H9 (cell line): Measurements from ENCODE around the gene WHAMM. TPM values are rescaled to one million over a fixed set of nuclear protein-coding genes. Genes with fewer than 3 reads are reported as not detected.

Experiments
- DNase-seq: peaks from one replicate; pipeline ENCODE4 v3.0.0-alpha.2; 2017
- H2AFZ ChIP-seq: one replicate; pipeline ENCODE4 v1.6.1; 2013; ENCODE audit warnings: mild to moderate bottlenecking, low read length, control low read depth, moderate library complexity
- H2AK5ac ChIP-seq: 2 replicates; pipeline ENCODE4 v1.6.1; 2013; ENCODE audit warnings: low read length, control low read depth, mixed read lengths; ENCODE audit not compliant: insufficient read length
- H2BK120ac ChIP-seq: one replicate; pipeline ENCODE4 v1.6.1; 2013; ENCODE audit warnings: low read depth, mild to moderate bottlenecking, low read length, control low read depth, inconsistent platforms; ENCODE audit not compliant: poor library complexity, severe bottlenecking
- H2BK12ac ChIP-seq: 2 replicates; pipeline ENCODE4 v1.6.1; 2013; ENCODE audit warnings: low read length, control low read depth, mixed read lengths, low read depth; ENCODE audit not compliant: insufficient read length
- H2BK15ac ChIP-seq: 2 replicates; pipeline ENCODE4 v1.6.1; 2013; ENCODE audit warnings: low read depth, low read length, control low read depth
- H2BK20ac ChIP-seq: one replicate; pipeline ENCODE4 v1.6.1; 2013; ENCODE audit warnings: low read depth, mild to moderate bottlenecking, low read length, control low read depth, inconsistent platforms; ENCODE audit not compliant: poor library complexity, severe bottlenecking
- H2BK5ac ChIP-seq: 2 replicates; pipeline ENCODE4 v1.6.1; 2013; ENCODE audit warnings: low read length, control low read depth, mixed read lengths; ENCODE audit not compliant: insufficient read length
- H3K14ac ChIP-seq: 2 replicates; pipeline ENCODE4 v1.6.1; 2013; ENCODE audit warnings: low read length, control low read depth; ENCODE audit not compliant: insufficient read depth
- H3K18ac ChIP-seq: 2 replicates; pipeline ENCODE4 v1.6.1; 2013; ENCODE audit warnings: low read depth, mild to moderate bottlenecking, mixed read lengths, low read length, control low read depth; ENCODE audit not compliant: insufficient read length
- H3K23ac ChIP-seq: 2 replicates; pipeline ENCODE4 v1.6.1; 2013; ENCODE audit warnings: low read length, control low read depth, mixed read lengths, low read depth; ENCODE audit not compliant: insufficient read length
- H3K23me2 ChIP-seq: 2 replicates; pipeline ENCODE4 v1.6.1; 2013; ENCODE audit warnings: low read depth, mild to moderate bottlenecking, mixed read lengths, low read length, control low read depth; ENCODE audit not compliant: insufficient read length, poor library complexity, severe bottlenecking
- H3K27ac ChIP-seq: 2 replicates; pipeline ENCODE4 v1.5.1; 2013; ENCODE audit warnings: low read length, control low read depth, mixed read lengths, low read depth; ENCODE audit not compliant: insufficient read length
- H3K27me3 ChIP-seq: 2 replicates; pipeline ENCODE4 v1.6.1; 2013; ENCODE audit warnings: low read length, control low read depth, inconsistent platforms; ENCODE audit not compliant: insufficient read depth
- H3K4ac ChIP-seq: 2 replicates; pipeline ENCODE4 v1.6.1; 2013; ENCODE audit warnings: low read depth, mild to moderate bottlenecking, control low read depth, inconsistent platforms, low read length, moderate library complexity
- H3K4me1 ChIP-seq: 2 replicates; pipeline ENCODE4 v1.6.1; 2013; ENCODE audit warnings: low read length, control low read depth, inconsistent platforms; ENCODE audit not compliant: insufficient read depth
- H3K4me2 ChIP-seq: 2 replicates; pipeline ENCODE4 v1.6.1; 2013; ENCODE audit warnings: low read length, control low read depth, mixed read lengths; ENCODE audit not compliant: insufficient read length, insufficient read depth
- H3K56ac ChIP-seq: 2 replicates; pipeline ENCODE4 v1.6.1; 2013; ENCODE audit warnings: low read depth, mild to moderate bottlenecking, mixed read lengths, low read length, control low read depth; ENCODE audit not compliant: insufficient read length
- H3K79me1 ChIP-seq: 2 replicates; pipeline ENCODE4 v1.6.1; 2013; ENCODE audit warnings: low read depth, mild to moderate bottlenecking, moderate library complexity, low read length, control low read depth, inconsistent platforms; ENCODE audit not compliant: insufficient read depth, poor library complexity, severe bottlenecking
- H3K79me2 ChIP-seq: 2 replicates; pipeline ENCODE4 v1.6.1; 2013; ENCODE audit warnings: low read length, control low read depth, inconsistent platforms; ENCODE audit not compliant: insufficient read depth
- H3K9ac ChIP-seq: 2 replicates; pipeline ENCODE4 v1.6.1; 2013; ENCODE audit warnings: low read length, control low read depth, mixed read lengths; ENCODE audit not compliant: insufficient read length; ENCODE audit errors: extremely low read depth
- H3K9me3 ChIP-seq: one replicate; pipeline ENCODE4 v1.6.1; 2013; ENCODE audit warnings: low read depth, low read length, inconsistent platforms; ENCODE audit not compliant: control insufficient read depth
- H3T11ph ChIP-seq: one replicate; pipeline ENCODE4 v1.6.1; 2013; ENCODE audit warnings: mild to moderate bottlenecking, low read length, control low read depth, inconsistent platforms
- H4K20me1 ChIP-seq: one replicate; pipeline ENCODE4 v1.6.1; 2013; ENCODE audit not compliant: control insufficient read depth, insufficient read length, insufficient read depth
- H4K5ac ChIP-seq: 2 replicates; pipeline ENCODE4 v1.6.1; 2013; ENCODE audit warnings: low read depth, mild to moderate bottlenecking, mixed read lengths, low read length, control low read depth; ENCODE audit not compliant: insufficient read length
- H4K8ac ChIP-seq: replicated peaks from 2 replicates; pipeline ENCODE4 v1.6.1; 2013; ENCODE audit warnings: low read length, control low read depth, mixed read lengths, low read depth; ENCODE audit not compliant: insufficient read length
- H4K91ac ChIP-seq: 2 replicates; pipeline ENCODE4 v1.6.1; 2013; ENCODE audit warnings: low read depth, mild to moderate bottlenecking, moderate library complexity, mixed read lengths, low read length, control low read depth; ENCODE audit not compliant: insufficient read length
- H3K27ac Mint-ChIP-seq, 3 experiments: 2 replicates in 2 of 3; 3 replicates in 1 of 3; pipeline ENCODE4 v1.8.0; 2020 to 2021; ENCODE audit warnings: mixed read lengths in 3 of 3, mild to moderate bottlenecking in 1 of 3, moderate library complexity in 1 of 3
- H3K27me3 Mint-ChIP-seq: 2 replicates; pipeline ENCODE4 v1.8.0; 2021; ENCODE audit warnings: low read depth, mild to moderate bottlenecking, moderate library complexity, mixed read lengths
- H3K36me3 Mint-ChIP-seq, 3 experiments: 2 replicates in 2 of 3; 3 replicates in 1 of 3; pipeline ENCODE4 v1.8.0; 2020 to 2021; ENCODE audit warnings: low read depth in 3 of 3, mixed read lengths in 3 of 3; ENCODE audit not compliant: insufficient read depth in 1 of 3
- H3K4me1 Mint-ChIP-seq, 2 experiments: 2 replicates each; pipeline ENCODE4 v1.8.0; 2020; ENCODE audit warnings: mixed read lengths in 2 of 2
- H3K4me3 Mint-ChIP-seq, 2 experiments: 2 replicates in 1 of 2; 3 replicates in 1 of 2; pipeline ENCODE4 v1.8.0; 2020 to 2021; ENCODE audit warnings: mild to moderate bottlenecking in 2 of 2, mixed read lengths in 2 of 2, moderate library complexity in 1 of 2
- H3K9me3 Mint-ChIP-seq, 2 experiments: 2 replicates in 1 of 2; 3 replicates in 1 of 2; pipeline ENCODE4 v1.8.0; 2020; ENCODE audit warnings: mild to moderate bottlenecking in 2 of 2, mixed read lengths in 2 of 2, moderate library complexity in 1 of 2
- CTCF ChIP-seq: fragments of 200-600 bp; sonication (generic); conservative IDR thresholded peaks from 3 replicates; pipeline ENCODE4 v1.8.0; 2021; ENCODE audit warnings: antibody characterized with exemption, mild to moderate bottlenecking
- WGBS: extraction: QIAGEN DNeasy Blood & Tissue Kit; methylation state at CpG from one replicate; pipeline ENCODE4 v1.1.7; 2013; ENCODE audit warnings: missing lambda C conversion rate, low lambda C conversion rate, mixed read lengths; ENCODE audit not compliant: insufficient read length; ENCODE audit errors: extremely low coverage; 5-methylcytosine and 5-hydroxymethylcytosine counted together
- total RNA-seq: library from RNA; stranded (reverse); gene quantifications from 2 replicates; pipeline ENCODE4 v1.2.1, GENCODE V29; 2021

Gene WHAMM
- total RNA-seq, 1 experiment from 2014 or later: 3.0 TPM

GRCh38 chr15:82763361-82764116 is 45.9 kb upstream of the WHAMM start:
- WGBS: no CpG with 5 or more reads among the region's 7 CpGs
- peak overlapping the region in 2 of 3 experiments; percentile 1 to 3; a peak in 2 of 7 replicates for H3K27ac Mint-ChIP-seq

More at GRCh38 chr15:82763361-82764116, 45.9 kb upstream of the WHAMM start:
- H4K91ac ChIP-seq: no peak overlapping the region
- TF ChIP-seq CTCF: no peak
- no peak overlapping the region for H3K14ac ChIP-seq
- Mint-ChIP-seq H3K4me1 (peaks cover 4 to 5% of the 10 kb centered on the region in 2 experiments; a peak in 2 of 4 replicates), H3K27me3 (no peaks in the 10 kb centered on the region), H3K4me3 (no peak overlapping the region), H3K9me3 (no peaks in the 10 kb centered on the region), H3K36me3 (peaks cover 0 to 7% (median 0%) of the 10 kb centered on the region in 3 experiments; a peak in 2 of 7 replicates)
- no peak overlapping the region for H4K8ac ChIP-seq
- no peak overlapping the region for H3K18ac ChIP-seq
- no peaks in the 10 kb centered on the region for H3K4me1 ChIP-seq
- H3K27ac ChIP-seq: no peak overlapping the region
- no peak overlapping the region for H3K56ac ChIP-seq
- no peaks in the 10 kb centered on the region for H3K79me1 ChIP-seq
- H3K9ac ChIP-seq: no peak overlapping the region
- H3K4ac ChIP-seq: no peak overlapping the region
- DNase-seq: no peak
- no peaks in the 10 kb centered on the region for H3K23me2 ChIP-seq
- H2AK5ac ChIP-seq: no peak overlapping the region
- no peak overlapping the region for H2BK20ac ChIP-seq
- H2BK12ac ChIP-seq: no peak overlapping the region
- H3T11ph ChIP-seq: no peak overlapping the region
- H3K4me2 ChIP-seq: no peak overlapping the region
- no peak overlapping the region for H2BK15ac ChIP-seq
- H4K20me1 ChIP-seq: no peaks in the 10 kb centered on the region
- no peak overlapping the region for H2BK5ac ChIP-seq
- no peak overlapping the region for H2BK120ac ChIP-seq
- H3K27me3 ChIP-seq: no peaks in the 10 kb centered on the region
- no peak overlapping the region for H4K5ac ChIP-seq
- H2AFZ ChIP-seq: no peak overlapping the region
- no peaks in the 10 kb centered on the region for H3K9me3 ChIP-seq
- no peak overlapping the region for H3K23ac ChIP-seq
- H3K79me2 ChIP-seq: no peaks in the 10 kb centered on the region
